Measurements from ENCODE around the gene BABAM1.
"Not testable (repeated sequence)": the region's sequence is repeated elsewhere in the genome, so short reads cannot be mapped to it uniquely, and the experiment has no call there.

BABAM1 gene

GRCh38 chr19:17243830-17244617 lies 23.2 kb upstream of the BABAM1 start:
- no peak for DNase-seq

GRCh38 chr19:17244618-17245534 lies 22.4 kb upstream of the BABAM1 start:
- DNase-seq, result no peak

GRCh38 chr19:17245535-17245984 lies 21.7 kb upstream of the BABAM1 start, which contains the start of gene NR2F6:
TSS of gene NR2F6 (minus strand) at chr19:17245919. CDS start at chr19:17245220, 699 bp downstream.
- DNase-seq, result no peak

DNA sequence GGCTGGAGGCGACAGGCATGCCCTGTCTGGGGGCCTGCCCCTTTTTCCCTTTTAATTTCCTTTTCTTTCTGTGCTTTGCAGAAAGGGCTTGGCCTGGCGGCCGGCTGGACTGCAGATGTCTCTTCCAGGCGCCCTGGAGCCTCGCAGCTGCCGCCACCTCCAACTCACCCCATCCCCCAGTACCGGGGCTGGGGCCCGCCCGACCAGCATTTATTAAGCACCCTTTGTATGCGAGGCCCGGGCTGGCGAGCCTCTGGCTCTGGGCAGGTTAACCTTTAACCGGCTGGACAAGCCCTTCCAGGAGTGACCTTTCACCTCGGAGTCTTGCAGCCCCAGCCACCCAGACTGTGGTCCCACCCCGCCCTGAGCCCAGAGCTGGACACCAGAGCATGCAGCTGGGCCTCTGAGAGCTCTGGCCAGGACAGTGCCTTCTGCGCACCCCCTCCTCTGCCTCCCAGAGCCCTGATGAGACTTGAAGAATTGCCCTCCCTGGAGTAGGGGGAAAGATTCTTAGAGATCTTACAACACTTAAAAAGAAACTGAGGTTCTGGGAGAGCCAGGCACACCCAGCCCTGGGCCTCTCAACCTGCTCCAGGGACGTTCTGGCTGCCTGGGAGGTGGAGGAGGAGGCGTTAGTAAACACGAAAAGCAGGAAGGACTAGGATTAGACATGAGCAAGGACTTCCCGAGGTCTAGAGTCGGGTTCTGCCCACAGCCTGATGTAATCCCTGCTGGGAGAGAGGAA lies 20.4 kb upstream of the BABAM1 start:
- DNase-seq, result no peak

- no peak for DNase-seq
These were observed 19.0 kb upstream of the BABAM1 start for GRCh38 chr19:17248011-17248776.

GRCh38 chr19:17249887-17250548 lies 17.2 kb upstream of the BABAM1 start:
- DNase-seq, result no peak

DNA sequence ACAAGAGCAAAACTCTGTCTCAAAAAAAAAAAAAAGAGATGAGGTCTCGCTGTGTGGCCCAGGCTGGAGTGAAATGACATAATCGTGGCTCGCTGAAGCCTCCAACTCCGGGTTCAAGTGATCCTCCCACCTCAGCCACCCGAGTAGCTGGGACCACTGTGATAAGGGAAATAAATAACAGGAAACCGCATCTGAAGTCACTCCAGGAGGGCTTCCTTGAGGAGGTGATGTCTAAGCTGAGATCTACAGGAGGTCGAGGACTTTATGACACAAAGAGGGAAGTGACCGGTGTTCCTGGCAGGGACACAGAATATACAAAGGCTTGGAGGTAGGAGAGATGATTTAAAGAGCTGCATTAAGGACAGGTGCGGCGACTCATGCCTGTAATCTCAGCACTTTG lies 12.6 kb upstream of the BABAM1 start:
- DNase-seq, result no peak

DNA sequence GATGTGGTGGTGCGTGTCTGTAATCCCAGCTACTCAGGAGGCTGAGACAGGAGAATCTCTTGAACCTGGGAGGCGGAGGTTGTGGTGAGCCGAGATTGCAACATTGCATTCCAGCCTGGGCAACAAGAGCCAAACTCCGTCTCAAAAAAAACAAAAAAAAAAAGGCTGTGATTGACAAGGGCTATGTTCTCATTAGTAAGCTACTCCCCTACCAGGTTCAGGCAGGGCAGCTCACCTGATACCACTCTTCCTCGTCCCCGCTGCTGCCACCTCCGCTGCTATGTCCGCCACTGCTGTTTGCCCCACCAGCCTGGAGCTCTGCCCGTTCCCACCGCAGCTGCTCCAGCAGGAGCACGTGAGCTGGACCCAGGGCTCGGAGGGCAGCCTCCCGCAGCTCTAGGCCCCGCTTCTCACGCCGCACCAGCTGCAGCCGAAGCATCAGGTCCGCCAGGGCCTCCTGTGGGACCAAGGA lies 12.1 kb upstream of the BABAM1 start:
- no peak for DNase-seq

DNA sequence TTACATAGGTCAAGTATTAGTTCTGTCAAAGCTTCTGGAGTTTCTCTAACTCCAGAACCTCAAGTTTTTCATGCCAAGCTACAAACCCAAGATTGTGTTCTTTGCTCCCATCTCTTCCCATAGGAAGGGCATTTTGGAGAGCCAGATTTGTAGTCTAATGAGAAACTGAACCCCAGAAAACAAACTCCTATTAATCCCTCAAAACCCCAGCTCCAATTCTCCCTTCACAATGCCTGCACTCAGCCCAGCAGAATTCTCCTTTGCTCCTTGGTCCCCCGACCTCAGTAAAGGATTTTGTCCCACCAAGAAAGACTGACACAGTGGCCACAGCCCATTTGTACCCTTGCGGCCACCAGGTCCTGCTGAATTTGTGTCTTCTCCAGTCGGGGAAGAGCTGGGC lies 11.1 kb upstream of the BABAM1 start:
- no peak for DNase-seq

DNA sequence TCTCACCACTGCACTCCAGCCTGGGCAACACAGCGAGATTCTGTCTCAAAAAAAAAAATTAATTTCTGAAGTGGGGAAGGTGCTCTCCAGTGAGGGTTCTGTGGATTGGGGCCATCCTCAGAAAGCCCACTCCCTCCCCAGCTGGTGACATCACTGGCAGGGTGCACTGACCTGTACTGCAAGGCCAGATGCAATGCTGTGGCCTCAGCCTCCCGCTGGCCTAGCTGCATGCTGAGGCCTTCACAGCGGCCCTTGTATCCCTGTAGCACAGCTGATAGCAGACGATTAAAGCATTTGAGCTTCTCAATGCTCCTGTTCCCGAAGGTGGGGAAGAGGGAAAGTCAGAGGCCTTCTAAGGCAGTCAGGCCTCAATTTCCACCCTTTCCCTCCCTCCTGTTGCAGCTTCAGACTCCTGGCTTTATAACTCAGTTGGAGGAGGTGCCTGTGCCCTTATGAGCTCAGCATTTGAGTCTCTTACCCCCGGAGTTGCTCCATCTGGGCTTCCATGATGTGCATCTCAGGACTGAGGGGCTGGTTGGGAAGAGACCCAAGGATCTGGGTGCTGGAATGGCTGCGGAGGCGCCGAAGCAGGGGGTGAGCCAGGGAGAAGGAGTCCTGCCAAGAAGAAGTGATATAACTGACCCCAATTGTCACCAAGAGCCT lies 8.0 kb upstream of the BABAM1 start:
- DNase-seq, result no peak

- DNase-seq, result no peak
These were observed 7.3 kb upstream of the BABAM1 start for GRCh38 chr19:17259934-17260333.

DNA sequence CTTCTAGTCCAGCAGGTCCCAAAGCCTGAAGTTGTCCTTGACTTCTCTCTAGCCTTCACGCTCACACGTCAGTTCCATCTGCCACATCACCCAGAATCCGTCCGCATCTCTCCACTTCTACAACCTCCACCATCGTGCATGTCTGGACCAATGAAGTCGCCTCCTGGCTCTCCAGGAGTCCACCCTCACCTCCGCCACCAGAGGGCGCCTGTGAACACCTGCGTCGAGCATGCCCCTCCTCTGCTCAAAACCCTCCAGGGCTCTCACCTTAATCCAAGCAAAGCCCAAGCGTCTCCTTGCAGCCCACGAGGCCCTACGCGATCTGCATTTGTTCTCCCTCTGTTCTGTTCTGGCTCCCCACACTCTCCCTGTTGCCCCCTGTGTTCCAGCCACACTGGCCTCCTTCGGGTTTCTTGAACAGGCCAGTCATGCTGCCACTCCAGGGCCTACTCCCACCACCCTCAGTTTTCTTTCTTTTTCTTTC lies 6.4 kb upstream of the BABAM1 start:
- DNase-seq, result peak; percentile 34

DNA sequence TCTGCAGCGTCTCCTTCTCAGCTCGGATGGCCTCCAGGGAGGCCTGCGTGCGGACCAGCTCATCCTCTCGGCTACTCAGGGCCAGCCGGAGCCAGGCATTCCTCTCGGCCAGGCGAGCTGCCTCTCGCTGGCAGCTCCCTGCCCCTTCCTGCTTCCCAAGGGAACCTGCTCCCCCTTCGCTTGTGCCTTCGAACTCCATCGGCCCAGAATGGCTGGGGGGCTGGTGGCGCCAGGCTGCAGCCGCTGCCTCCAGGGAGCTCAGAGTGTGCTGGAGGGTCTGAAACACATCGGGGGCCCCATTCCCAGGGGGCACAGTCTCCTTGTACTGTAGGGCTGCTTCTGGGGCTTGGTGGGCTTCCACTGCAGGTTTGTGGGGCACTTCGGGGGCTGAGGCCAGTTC lies 4.7 kb upstream of the BABAM1 start:
- no peak for DNase-seq

DNA sequence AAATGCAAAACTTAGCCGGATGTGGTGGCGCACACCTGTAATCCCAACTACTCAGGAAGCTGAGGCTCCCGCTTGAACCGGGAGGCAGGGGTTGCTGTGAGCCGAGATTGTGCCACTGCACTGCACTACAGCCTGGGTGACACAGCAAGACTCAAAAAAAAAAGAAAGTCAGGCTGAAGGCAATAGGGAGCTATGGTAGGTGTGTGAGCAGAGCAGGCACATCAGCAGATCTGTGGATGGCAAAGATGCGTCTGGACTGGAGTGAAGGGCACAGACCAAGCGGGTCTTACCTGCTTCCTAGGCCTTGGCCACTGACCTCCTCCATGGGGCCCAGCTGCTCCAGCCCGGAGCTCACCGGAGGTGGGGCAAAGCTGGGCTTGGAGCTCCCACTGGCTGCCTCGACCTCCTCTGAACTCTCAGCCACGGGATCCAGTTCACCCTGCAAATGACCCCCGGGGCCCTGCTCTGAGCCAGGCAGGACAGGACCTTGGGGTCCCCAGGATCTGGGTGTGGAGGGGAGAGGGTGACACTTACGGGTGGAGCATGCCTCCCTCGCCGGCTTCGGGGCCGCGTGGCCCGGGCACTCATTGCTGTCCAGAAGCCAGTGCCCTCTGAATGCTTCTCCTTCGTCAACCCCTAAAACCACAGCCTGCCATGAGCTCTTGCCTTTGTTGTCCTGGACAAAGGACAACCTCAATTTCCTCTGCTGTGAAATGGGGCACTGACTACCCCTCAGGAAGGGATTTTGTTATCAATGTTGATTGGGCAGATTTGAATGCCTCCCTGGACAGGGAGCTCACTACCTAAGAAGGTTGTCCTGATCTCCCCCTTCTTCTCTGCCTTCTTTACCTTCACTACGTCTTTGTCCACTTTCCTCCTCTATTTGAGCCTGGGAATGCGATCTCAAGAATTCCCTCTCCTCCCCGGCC lies 3.3 kb upstream of the BABAM1 start:
- DNase-seq, result no peak

- no peak for DNase-seq
These were observed 2.6 kb upstream of the BABAM1 start, which contains the start of gene USHBP1 for GRCh38 chr19:17264641-17264979. TSS of gene USHBP1 (minus strand) at chr19:17264745. CDS start at chr19:17264299, 446 bp downstream.

GRCh38 chr19:17266026-17266425 lies 1.2 kb upstream of the BABAM1 start:
- no peak for DNase-seq

DNA sequence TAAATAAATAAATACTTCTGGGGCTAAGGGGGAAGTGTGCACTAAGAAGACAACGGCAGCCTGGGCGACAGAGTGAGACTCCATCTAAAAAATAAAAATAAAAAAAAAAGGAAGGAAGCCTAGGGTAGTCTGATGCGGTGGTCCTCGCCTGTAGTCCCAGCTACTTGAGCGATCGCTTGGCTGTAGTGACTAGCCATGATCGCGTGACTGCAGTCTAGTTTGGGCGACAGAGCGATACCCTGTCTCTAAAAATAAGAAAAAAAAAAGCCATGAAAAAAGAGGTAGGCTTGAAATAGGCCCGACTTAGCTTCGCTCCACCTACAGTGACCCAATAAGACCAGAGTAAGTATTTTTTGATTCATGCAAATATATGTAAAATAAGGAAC lies 661 bp upstream of the BABAM1 start:
- DNase-seq, result no peak

GRCh38 chr19:17268754-17269153 lies 1.5 kb downstream of the BABAM1 start:
- no peak for DNase-seq

- not testable (repeated sequence) for DNase-seq
These were observed 7.6 kb downstream of the BABAM1 start for GRCh38 chr19:17274892-17275291.
